ENCODE measurements around the gene UROD. TPM values are rescaled to one million over a fixed set of nuclear protein-coding genes. Genes with fewer than 3 reads are reported as not detected.
"Not testable (repeated sequence)": the region's sequence is repeated elsewhere in the genome, so short reads cannot be mapped to it uniquely, and the experiment has no call there.

Gene UROD
- total and polyA plus RNA-seq, 2 donors, result 75.4 to 97.6 TPM

DNA sequence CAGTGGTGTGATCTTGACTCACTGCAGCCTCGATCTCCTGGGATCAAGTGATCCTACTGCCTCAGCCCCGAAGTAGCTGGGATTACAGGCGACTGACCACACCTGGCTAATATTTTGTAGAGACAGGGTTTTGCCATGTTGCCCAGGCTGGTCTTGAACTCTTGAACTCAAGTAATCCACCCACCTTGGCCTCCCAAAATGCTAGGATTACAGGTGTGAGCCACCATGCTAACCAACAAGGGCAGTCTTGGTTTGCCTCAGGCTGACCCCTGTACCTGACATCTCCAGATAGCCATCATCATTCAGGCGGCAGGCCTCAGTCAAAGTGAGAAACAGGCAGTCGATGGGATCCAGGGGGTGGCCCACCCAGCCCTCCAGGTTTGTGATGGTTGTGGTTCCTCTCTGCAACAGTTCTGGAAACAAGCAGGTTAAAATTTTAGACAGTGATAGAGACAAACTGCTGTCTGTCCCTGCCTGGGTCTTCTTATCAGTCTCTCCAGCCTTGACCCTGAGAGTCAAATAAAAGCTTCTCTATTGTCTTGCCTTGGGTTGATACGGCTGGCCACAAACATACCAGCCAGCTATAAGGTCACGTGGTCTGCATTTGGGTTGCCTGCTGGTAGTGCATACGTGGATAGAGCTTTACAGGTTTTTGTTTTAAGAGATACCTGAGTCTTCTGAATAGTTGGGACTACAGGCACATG is 26.8 kb downstream of the UROD start:
- Histone ChIP-seq H3K4me3 (ENCODE audit: low read depth, low read length) (no peak overlapping the region), H3K36me3 (ENCODE audit: insufficient read depth) (peaks cover 3% of the 10 kb centered on the region), H3K4me1 (ENCODE audit: insufficient read depth) (peaks cover 1% of the 10 kb centered on the region), H3K27ac (ENCODE audit: low read depth) (no peak overlapping the region)
- DNase-seq (ENCODE audit: extremely low spot score), result no peak
- 91% methylated on average over 8 of the region's 8 CpGs for WGBS

DNA sequence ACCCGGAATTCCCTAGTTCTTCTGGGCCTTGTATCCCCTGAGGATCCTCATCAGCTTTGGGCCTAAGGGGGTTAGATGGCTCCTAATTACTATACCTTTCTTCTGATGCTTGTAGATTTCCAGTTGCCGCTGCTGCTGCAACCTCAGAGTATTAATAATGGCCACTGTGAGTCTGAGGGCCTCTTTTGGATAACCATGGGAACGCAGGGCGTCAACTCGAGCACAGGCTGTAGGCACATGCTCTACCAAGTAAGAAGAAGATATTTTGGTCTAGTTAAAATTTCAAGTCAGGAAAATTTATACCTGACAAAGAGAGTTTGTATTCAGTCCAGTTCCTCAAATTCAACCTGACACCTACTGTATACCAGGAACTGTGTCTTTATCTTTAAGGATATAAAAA is 28.2 kb downstream of the UROD start:
- no peak for DNase-seq (ENCODE audit: extremely low spot score)
- peaks cover 1% of the 10 kb centered on the region for H3K4me1 ChIP-seq (ENCODE audit: insufficient read depth)
- no peak overlapping the region for H3K4me3 ChIP-seq (ENCODE audit: low read depth, low read length)
- H3K36me3 ChIP-seq (ENCODE audit: insufficient read depth), result peaks cover 3% of the 10 kb centered on the region
- no peak overlapping the region for H3K27ac ChIP-seq (ENCODE audit: low read depth)
- WGBS, result 95% methylated on average over 5 of the region's 5 CpGs

DNA sequence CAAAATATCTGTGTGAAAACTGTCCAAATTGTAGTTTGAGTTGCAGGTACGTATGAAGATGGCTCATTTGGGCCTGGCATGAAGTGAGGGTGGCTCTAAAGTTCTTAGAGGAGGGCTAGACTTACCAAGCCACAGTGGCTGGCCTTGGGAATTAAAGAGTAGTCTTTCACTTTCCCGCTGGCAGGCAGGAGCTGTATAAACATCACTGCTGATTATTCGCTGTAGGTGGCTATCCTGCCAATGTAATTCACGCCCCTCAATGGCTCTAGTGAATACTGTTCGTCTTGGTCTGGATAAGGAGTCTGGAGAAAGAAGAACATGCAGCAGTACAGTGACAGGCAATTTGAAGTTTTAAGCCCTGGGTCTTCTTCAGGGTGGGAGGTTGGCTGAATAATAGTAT is 31.0 kb downstream of the UROD start:
- DNase-seq (ENCODE audit: extremely low spot score), result no peak
- WGBS, result 87% methylated on average over 5 of the region's 5 CpGs
- H3K4me1 ChIP-seq (ENCODE audit: insufficient read depth), result no peaks in the 10 kb centered on the region
- H3K36me3 ChIP-seq (ENCODE audit: insufficient read depth), result peaks cover 3% of the 10 kb centered on the region
- H3K27ac ChIP-seq (ENCODE audit: low read depth), result no peak overlapping the region
- H3K4me3 ChIP-seq (ENCODE audit: low read depth, low read length), result no peak overlapping the region

DNA sequence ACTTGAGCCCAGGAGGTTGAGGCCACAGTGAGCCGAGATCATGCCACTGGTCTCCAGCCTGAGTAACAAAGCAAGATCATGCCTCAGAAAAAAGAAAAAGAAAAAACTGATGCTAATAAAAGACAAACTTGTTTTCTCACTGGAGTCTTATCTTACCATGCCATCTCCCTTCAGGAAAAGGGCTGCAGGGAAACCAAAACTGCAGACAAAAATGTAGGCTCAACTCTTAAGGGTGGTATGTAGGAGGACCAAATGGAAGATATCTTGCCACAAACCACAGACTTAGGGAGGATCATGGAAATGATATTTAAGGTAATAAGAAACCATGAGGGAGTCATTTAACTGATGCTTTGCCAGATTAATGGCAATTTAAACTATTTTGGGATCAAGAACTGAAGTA is 32.9 kb downstream of the UROD start:
- DNase-seq (ENCODE audit: extremely low spot score), result no peak
- H3K4me1 ChIP-seq (ENCODE audit: insufficient read depth), result no peaks in the 10 kb centered on the region
- no peak overlapping the region for H3K4me3 ChIP-seq (ENCODE audit: low read depth, low read length)
- peaks cover 3% of the 10 kb centered on the region for H3K36me3 ChIP-seq (ENCODE audit: insufficient read depth)
- no peak overlapping the region for H3K27ac ChIP-seq (ENCODE audit: low read depth)
- 93% methylated on average over 1 of the region's 1 CpG for WGBS

DNA sequence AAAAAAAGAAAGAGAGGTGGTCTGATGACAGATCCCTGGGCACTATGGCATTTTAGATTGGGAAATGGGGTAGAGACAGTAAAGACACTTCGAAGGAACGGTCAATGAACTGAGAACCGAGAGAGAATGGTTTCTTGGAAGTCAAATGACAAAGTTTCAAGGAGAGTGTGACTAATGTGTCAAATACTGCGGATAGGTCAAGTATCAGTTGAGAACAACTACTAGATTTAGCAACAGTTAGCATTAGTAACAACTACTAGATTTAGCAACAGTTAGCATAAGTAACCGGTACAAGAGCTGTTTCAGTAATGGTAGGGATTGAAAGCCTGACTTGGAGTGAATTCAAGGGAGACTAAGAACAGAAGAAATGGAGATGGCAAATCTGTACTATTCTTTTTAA is 35.0 kb downstream of the UROD start:
- Histone ChIP-seq H3K36me3 (ENCODE audit: insufficient read depth) (peaks cover 3% of the 10 kb centered on the region), H3K4me3 (ENCODE audit: low read depth, low read length) (no peak overlapping the region), H3K27ac (ENCODE audit: low read depth) (no peak overlapping the region), H3K4me1 (ENCODE audit: insufficient read depth) (no peaks in the 10 kb centered on the region)
- no peak for DNase-seq (ENCODE audit: extremely low spot score)
- 94% methylated on average over 5 of the region's 5 CpGs for WGBS

DNA sequence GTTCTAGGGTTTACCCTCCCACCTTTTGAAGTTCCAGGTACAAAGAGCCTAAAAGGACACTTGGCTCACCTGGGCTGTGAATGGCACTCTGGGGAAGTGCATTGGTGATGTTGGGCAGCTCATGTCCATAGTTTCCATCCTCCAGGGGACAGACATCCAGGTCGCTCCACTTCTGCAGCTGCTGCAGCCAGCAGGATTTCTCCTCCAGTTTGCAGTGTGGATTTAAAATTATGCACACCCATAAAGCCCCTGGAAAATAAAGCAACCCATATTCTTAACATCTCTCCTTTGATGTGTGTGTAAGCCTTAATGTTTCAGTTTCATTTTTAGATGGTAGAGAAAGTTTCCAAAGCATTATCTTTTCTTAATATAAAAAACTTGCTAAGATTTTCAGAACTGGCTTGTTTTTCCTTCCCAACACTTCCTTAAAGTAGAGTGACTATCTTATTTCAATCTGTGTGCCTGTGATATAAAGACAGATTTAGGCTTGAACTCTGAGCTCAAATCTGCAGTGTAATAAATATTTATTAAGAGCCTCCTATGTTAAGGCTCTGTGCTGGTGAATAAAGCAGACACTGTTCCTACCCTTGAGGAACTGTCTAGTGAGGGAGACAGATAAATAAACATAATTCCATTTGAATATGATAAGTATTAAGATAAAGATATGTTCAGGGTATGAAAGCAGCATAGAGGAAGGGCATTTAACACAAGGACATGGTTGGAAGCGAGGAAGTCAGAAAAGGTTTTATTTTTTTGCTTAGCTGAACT is 39.1 kb downstream of the UROD start:
- no peak for DNase-seq (ENCODE audit: extremely low spot score)
- WGBS, result 34% methylated on average over 2 of the region's 2 CpGs
- Histone ChIP-seq H3K4me3 (ENCODE audit: low read depth, low read length) (no peak overlapping the region), H3K36me3 (ENCODE audit: insufficient read depth) (no peaks in the 10 kb centered on the region), H3K4me1 (ENCODE audit: insufficient read depth) (no peaks in the 10 kb centered on the region), H3K27ac (ENCODE audit: low read depth) (peak overlapping the region; percentile 38)

DNA sequence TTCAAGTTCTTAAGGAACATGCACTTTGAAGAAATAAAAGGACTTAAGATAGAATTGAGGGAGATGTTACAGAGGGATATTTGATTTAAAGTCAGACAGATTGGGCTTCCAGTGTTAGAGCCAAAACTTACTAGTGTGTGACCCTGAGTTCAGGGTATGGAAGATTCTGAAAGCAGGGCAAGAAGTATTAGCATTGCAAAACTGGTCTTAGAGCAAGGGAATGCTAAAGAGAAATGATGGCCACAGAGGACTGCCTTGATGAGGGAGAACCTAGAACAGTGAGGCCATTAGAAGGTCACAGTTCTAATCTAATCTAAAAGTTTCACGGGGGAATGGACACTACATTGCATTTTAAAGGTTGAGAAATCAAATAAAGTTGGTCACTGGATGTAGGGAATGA is 45.5 kb downstream of the UROD start:
- Histone ChIP-seq H3K4me1 (ENCODE audit: insufficient read depth) (no peaks in the 10 kb centered on the region), H3K36me3 (ENCODE audit: insufficient read depth) (no peaks in the 10 kb centered on the region), H3K27ac (ENCODE audit: low read depth) (no peak overlapping the region), H3K4me3 (ENCODE audit: low read depth, low read length) (no peak overlapping the region)
- WGBS, result 81% methylated on average over 1 of the region's 1 CpG
- DNase-seq (ENCODE audit: extremely low spot score), result no peak

DNA sequence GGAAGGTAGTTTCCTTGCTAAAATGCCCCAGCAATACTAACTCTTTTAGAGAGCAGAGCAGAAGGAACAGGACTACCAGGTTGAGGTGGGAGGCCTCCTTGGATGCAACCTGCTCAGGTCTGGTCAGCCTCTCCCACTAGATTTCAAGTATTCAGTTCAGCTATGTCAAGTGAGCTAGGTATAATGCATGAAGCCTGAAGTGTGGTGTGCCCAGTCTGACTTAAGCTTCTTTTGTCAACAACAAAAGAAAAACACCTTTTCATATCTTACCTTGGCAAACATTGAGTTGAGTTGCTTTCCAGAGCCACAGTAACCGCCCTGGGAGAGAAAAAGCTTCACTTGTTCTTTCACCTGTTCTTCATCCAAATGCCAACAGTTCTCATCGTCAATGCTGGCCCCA is 47.8 kb downstream of the UROD start:
- Histone ChIP-seq H3K27ac (ENCODE audit: low read depth) (no peak overlapping the region), H3K36me3 (ENCODE audit: insufficient read depth) (no peaks in the 10 kb centered on the region), H3K4me1 (ENCODE audit: insufficient read depth) (no peaks in the 10 kb centered on the region), H3K4me3 (ENCODE audit: low read depth, low read length) (no peak overlapping the region)
- DNase-seq (ENCODE audit: extremely low spot score), result no peak
- WGBS, result 85% methylated on average over 2 of the region's 2 CpGs

DNA sequence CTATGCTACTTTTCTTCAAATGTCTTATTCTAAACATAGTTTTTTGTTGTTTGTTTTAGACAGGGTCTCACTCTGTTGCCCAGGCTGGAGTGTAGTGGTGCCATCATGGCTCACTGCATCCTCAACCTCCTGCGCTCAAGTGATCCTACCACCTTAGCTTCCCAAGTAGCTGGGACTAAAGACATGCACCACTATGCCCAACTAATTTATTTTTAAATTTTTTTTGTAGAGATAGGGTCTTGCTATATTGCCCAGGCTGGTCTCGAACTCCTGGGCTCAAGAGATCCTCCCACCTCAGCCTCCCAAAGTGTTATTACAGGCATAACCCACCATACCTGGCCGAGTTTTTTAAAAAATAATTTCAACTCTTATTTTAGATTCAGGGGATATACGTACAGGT is 50.4 kb downstream of the UROD start:
- not testable (repeated sequence) for H3K4me3 ChIP-seq (ENCODE audit: low read depth, low read length); H3K36me3 ChIP-seq (ENCODE audit: insufficient read depth); H3K27ac ChIP-seq (ENCODE audit: low read depth); H3K4me1 ChIP-seq (ENCODE audit: insufficient read depth); DNase-seq (ENCODE audit: extremely low spot score)
- 94% methylated on average over 4 of the region's 4 CpGs for WGBS

DNA sequence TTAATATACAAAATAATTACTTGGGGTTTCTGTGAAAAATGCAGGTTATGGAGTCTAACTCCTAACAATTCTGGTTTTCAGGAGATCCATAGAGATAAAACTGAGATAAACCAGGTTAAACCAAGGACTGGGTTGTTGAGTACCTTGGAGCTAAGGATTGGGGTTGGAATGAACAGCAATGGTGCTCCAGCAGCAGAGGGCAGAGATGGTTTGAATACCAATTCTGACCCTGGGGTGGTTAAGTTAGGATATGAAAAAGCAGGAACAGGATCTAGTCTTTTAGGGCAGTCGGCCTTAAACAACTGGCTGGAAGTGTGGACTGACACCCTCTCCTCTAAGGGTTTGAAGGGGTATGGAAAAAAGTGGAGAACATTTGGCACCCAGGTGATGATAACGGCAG is 53.0 kb downstream of the UROD start:
- Histone ChIP-seq H3K27ac (ENCODE audit: low read depth) (no peak overlapping the region), H3K4me3 (ENCODE audit: low read depth, low read length) (no peak overlapping the region), H3K4me1 (ENCODE audit: insufficient read depth) (no peaks in the 10 kb centered on the region), H3K36me3 (ENCODE audit: insufficient read depth) (no peaks in the 10 kb centered on the region)
- WGBS, result 70% methylated on average over 2 of the region's 2 CpGs
- no peak for DNase-seq (ENCODE audit: extremely low spot score)

Other genes starting within 250 kb of the UROD start
- gene RPS8, start 236.7 kb upstream of the UROD start, total RNA-seq, result 1,711 TPM
- gene RPS8, start 236.7 kb upstream of the UROD start, polyA plus RNA-seq, result 2,358 TPM
- gene BEST4, start 224.1 kb upstream of the UROD start, total RNA-seq, result not detected
- gene BEST4, start 224.1 kb upstream of the UROD start, polyA plus RNA-seq, result 0.30 TPM
- 4.7 TPM for gene PLK3, start 211.9 kb upstream of the UROD start, total RNA-seq
- 16.0 TPM for gene PLK3, start 211.9 kb upstream of the UROD start, polyA plus RNA-seq
- not detected for gene DYNLT4, start 204.9 kb upstream of the UROD start, total RNA-seq
- gene DYNLT4, start 204.9 kb upstream of the UROD start, polyA plus RNA-seq, result 0.35 TPM
- 5.3 TPM for gene BTBD19, start 203.7 kb upstream of the UROD start, total RNA-seq
- 4.3 TPM for gene BTBD19, start 203.7 kb upstream of the UROD start, polyA plus RNA-seq
- gene PTCH2, start 169.0 kb upstream of the UROD start, total RNA-seq, result 4.4 TPM
- gene PTCH2, start 169.0 kb upstream of the UROD start, polyA plus RNA-seq, result 2.2 TPM
- gene EIF2B3, start 25.7 kb upstream of the UROD start, total RNA-seq, result 27.8 TPM
- 23.2 TPM for gene EIF2B3, start 25.7 kb upstream of the UROD start, polyA plus RNA-seq
- gene HECTD3, start 930 bp upstream of the UROD start, total RNA-seq, result 9.4 TPM
- gene HECTD3, start 930 bp upstream of the UROD start, polyA plus RNA-seq, result 37.2 TPM
- gene ZSWIM5, start 194.4 kb downstream of the UROD start, total RNA-seq, result 2.4 TPM
- 3.6 TPM for gene ZSWIM5, start 194.4 kb downstream of the UROD start, polyA plus RNA-seq